Eye (tissue), 1 donor: ENCODE measurements around the gene OR2F1.
"Not testable (repeated sequence)": the region's sequence is repeated elsewhere in the genome, so short reads cannot be mapped to it uniquely, and the experiment has no call there.

Source experiments
- DNase-seq: peaks from one replicate; pipeline ENCODE4 v3.0.0-alpha.2; 2015

The OR2F1 gene

DNA sequence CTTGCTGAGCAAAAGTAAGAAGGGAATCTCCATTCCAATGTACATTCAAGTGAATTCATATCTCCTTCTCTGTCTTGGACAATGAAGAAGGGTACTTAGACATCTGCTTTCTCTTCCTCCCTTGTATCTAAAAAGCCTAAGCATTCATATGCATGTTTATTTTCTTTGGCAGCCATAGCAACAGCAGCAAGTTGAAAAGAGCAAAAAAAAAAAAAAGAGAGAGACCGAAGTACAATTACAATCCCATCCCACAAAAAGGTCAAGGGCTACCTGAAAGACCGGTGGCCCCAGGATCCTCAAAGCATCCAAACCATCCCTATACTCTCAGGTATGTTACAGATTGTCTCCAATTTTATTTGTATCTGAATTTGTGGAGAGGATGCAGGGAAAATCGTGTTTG lies 4.1 kb downstream of the OR2F1 start:
- no peak for DNase-seq

DNA sequence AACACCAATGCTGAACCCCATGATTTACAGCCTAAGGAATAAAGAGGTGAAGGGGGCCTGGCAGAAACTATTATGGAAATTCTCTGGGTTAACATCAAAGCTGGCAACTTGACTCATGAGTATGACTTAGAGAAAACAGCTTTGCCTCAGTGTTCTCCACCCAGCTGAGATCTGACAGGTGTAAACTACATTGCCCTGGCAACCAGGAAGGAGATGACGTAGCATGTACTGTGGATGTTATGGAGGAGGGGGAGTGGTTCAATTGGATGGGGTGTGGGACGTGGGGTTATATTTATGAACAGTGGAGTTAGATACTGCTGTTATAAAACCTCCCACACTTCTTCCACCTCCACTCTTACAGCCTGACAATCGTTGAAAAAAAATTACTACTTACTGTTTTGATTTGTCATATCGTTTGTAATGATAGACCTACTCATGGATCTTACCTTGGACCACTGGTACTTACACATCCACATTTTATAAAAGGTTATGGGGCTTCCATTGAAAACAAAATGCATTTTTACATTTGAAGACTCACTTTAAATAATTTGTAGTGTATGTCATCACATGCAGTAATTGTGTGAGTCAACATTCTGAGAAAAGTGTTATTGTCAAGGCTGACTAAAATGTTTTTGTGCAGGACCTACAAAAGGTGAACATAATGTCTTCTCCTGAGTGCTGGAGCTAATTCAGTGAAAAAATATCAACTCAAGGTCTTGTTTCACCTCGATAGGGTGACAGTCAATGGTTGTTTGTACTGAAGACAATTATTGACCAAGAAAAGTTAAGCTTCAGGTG lies 6.4 kb downstream of the OR2F1 start:
- DNase-seq, result no peak

DNA sequence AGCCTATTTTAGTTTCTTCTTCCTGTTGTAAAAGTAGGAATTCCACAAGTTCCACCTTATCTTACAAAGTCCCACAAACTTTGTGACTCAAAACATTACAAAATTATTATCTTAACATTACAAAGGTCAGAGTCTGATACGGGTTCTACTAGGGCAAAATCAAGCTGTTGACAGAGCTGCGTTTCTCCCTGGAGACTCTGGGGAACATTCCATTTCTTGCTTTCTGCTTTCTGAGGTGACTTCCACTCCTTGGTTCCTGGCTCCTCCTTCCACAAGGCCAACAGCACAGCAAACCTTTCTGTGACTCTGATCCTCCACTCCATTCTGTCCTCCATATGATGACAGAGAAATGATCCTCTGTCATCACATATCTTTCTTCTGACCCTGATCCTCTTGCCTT lies 10.6 kb downstream of the OR2F1 start:
- DNase-seq, result no peak

DNA sequence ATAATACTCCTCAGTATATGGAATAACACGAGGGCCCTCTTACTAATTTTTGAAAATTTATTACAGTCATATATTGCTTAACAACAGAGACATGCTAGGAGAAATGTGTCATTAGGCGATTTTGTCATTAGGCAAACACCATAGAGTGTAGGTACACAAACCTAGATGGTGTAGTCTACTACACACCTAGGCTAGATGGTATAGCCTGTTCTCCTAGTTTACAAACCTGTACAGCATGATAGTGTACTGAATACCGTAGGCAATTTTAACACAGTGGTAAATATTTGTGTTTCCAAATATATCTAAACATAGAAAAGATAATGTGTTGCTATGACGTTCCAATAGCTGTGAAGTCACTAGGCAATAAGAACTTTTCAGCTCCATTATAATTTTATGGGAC lies 12.8 kb downstream of the OR2F1 start:
- DNase-seq, result no peak

DNA sequence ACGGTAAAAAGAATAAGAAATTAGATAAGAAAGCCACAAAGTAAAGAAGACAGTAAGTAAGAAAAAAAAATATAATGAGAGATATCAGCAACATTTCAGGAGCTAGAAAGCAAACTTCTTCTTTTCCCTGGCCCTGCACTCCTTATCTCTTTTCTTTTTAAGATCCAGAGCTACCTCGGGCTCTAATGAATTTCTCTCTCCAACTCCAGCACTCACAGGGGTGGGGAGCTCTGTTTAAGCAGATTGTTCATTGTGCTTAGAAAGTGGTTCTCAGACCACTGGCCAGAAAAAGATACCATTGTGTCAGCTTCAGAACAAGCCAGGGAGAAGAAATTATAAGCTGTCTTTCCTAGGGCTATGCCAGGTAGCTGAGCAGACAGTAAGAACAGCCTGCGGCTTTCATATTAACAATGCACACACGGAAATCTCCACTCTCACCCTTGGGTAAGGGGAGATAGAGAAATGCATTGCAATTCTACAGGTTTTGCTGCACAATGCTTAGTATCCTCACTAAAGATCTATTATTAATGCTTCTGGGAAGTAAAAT lies 19.3 kb downstream of the OR2F1 start:
- no peak for DNase-seq

DNA sequence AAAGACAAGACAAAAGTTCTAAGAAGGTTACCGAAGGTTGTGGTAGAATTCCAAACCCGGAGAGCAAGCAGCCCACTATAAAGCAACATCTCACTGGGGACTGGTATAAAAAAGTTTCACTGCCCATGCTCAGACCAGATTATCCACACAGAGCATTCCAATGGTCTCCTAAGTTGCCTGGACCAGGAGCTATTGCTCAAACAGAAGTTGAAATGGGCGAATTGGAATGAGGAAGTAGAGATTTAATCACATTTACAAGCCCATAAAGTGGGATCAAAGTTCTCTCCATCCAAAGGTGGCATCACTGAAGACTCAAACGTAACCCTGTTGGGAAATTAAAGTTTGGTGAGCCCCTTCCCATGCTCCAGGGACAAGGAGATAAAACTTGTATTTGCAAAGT lies 19.8 kb downstream of the OR2F1 start:
- DNase-seq, result no peak

DNA sequence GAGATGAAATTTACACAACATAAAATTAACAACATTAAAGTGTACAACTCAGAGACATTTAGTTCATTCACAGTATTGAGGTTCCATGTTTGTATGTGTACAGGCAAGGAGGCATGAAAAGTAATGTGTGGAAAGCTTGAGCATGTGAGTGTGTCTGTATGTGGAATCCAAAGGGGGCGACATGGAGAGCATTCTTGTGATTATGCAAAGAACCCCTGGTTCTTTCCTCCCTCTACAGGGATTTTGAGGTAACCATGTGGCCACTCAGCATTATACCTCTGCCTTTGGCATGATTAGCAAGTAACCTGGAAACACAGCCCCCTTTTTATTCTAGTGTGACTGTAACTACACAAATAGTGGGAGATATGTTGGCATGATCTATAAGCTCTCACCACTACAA lies 21.0 kb downstream of the OR2F1 start:
- no peak for DNase-seq

DNA sequence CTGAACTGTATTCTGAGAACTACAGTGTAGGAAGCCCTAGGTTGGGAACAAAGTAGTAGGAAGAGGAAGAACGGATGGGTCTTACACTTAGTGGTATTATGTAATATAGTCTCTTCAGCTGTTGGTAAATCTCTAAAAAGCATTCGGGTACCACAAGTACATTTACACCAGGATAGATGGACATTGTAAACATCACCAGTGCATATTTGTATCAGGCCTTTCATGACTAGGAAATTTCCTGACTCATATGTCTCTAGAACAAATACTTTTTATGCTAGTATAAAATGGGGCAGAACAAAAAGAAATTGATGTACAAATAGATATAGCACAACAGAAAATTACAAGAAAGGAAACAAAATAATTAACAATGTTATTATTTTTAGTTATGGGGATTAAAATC lies 23.9 kb downstream of the OR2F1 start:
- no peak for DNase-seq

DNA sequence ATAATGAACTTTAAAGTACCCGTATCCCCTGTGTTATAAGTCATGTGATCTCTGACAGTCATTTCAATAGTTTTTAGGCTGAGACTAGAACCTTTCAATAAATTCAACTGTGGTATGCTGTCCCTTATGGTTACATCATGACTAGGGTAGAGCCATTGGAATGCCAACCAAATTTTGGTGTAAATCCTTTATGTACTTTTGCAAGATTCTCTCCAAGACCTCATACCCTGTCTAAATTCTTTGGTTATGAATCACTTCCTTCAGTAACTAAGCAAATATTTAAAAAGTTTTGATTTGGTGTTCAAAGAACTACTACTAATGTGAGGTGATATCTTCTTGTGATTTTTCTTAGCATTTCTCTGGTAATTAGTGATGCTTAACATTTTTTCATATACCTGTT lies 24.7 kb downstream of the OR2F1 start:
- no peak for DNase-seq

DNA sequence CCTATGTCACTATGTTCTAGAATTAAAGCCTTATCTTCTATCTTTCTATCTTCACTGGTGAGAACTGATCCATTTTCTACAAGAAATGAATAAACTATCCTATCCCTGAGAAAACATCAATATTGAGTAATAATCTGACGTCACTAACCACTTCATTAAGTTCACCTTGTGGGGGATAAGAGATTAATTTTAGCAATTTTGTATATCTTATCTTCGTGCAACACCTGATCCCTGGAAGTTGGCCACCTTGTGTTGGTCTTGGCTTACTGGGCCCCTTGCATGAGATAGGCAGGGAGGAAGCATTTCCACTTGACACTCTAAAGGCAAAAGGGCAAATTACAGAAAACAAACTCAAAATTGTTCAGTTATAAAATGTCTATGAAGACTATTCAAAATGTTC lies 25.4 kb downstream of the OR2F1 start:
- DNase-seq, result no peak

DNA sequence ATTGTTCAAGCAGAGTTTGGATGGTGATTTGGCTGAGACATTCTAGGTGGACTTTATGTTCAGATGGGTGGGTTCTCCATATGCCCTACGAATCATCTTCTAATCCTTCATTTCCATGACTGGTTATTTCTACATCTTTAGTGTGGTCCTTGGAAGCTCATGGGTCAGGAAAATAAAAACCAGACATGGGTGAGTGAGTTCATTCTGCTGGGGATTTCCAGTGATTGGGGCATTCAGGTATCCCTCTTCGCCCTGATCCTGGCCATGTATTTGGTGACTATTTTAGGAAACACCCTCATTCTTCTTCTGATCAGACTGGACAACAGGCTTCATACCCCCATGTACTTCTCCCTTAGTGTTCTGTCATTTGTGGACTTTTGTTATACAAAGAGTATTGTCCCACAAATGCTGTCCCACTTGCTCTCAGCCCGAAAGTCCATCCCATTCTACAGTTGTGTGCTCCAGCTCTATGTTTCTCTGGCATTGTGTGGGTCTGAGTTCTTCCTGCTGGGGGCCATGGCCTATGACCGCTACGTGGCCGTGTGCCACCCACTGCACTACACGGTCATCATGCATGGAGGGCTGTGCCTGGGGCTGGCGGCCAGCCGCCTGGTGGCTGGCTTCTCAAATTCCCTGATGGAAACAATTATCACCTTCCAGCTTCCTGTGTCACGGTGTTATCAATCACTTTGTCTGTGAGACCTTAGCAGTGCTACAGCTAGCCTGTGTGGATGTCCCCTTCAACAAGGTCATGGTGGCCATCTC lies 26.3 kb downstream of the OR2F1 start:
- no peak for DNase-seq

DNA sequence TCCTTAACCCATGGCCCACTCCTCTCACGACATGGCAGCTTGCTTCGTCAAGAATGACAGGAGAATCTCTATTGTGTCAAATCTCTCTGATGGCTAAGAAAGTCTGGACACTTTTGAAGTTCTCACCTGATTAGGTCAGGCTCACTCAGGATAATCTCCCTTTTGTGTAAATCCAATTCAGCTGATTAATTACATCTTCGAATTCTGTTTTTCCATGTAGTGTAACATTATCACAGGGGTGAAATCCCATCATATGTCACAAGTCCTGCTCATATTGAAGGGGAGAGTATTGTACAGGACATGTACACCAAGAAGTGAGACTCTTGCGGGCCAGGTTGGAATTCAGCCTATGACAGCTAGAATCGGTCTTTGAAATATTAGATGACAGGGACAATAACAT lies 29.3 kb downstream of the OR2F1 start:
- no peak for DNase-seq

DNA sequence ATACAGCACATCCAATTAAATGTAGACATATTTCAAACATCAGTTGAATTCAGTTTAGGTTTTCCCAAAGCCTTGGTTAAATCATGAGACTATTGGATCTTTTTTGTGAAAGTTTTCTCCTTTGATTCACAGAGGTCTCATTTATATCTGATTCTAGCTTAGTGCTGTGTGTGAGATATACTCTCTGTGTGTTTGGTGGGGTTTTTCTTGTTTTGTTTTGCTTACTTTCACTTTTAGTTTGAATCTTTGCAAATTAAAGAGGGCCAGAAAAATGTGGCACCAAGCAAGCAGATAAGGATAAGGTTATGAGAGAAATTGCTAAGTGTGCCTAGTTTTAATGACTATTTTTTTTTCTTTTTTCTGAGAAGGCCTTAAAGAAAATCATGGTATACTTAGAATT lies 32.9 kb downstream of the OR2F1 start:
- no peak for DNase-seq

DNA sequence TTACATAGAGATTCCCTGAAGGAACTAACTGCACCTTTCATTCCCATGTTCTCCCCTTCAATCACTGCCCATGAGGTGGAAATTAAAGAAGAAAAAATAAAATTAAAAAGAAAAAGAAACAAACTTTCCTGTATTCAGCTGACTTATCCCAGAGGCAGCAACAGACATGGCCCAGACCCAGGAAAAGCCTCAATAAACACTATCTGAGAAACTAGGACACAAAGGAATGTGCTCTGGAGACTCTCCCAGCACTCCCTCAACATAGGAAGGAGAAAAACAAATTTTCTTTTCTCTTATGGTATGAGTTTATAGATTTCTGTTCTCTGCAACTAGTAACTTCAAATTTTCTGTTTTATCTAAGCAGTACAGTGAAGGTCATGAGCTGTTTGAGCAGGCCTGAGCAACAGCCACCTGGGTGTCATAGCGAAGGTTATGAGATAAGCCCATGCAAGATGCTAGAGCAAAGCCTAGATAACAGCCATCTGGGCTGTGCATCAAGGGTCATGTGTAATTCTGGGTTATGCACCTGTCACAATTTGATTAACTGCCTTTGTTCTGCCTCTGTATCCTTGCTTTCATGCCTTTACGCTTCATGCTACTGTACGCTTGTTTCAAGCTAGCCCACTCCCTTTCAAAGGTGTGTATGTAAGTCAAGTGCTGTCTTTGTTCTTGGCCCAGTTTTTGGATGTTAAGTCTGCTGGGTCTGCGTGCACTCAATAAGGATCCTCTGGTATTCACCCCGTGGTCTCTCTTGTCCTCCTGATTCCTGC lies 34.5 kb downstream of the OR2F1 start:
- DNase-seq, result no peak

DNA sequence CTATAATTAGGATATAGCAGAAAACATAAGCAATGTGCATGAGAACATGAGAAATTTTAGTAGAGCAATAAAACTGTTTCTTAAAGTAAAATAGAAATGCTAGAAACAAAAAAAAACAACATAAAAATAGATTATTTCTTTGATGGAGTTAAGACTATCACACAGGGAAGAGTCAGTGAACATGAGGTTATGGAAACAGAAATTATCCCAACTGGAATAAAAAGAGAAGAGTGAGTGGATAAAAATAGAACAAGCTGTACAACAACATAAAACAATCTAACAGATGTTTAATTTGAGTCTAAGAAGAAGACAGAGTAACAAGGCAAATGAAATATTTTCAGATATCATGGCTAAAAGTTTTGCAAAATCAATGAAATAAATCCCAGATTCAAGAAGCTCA lies 38.0 kb downstream of the OR2F1 start:
- no peak for DNase-seq

DNA sequence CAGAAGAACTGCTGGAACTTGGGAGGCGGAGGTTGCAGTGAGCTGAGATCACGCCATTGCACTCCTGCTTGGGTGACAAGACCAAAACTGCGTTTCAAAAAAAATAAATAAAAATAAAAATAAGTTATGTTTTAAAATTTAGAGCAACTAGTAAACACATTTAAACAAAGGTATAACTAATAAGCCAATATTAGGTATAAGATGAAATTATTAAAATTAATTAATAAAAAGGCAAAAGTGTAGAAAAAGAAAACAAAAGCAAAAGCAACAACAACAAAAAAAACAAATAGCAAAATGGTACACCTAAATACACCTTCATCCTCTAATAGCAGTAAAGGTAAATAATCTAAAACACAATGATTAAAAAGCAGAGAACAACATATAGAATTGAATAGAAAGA lies 39.3 kb downstream of the OR2F1 start:
- DNase-seq, result no peak

DNA sequence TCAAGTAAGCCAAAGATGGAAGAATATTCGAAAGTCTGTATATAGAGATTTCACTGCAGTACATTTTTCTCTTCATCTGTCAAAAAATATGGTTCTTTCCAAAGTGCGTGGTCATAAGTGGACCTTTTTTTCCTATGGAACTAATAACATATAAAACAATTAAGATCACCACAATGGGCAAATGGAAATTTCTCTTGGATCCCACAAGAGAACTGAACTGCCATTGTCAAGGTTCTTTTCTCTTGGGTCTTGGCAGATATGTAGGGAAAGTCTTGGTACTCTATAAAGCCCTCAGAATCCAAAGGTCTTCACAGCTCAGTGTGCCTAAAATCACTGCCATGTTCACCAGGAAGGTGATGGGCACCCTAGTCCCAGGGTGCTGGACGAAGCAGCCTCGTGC lies 45.4 kb downstream of the OR2F1 start, which contains the start of gene OR6B1:
OR6B1 (plus strand) TSS at position 301 of the 400 bp plus-strand sequence. CDS start 3,677 bp downstream, outside the sequence.
- no peak for DNase-seq

DNA sequence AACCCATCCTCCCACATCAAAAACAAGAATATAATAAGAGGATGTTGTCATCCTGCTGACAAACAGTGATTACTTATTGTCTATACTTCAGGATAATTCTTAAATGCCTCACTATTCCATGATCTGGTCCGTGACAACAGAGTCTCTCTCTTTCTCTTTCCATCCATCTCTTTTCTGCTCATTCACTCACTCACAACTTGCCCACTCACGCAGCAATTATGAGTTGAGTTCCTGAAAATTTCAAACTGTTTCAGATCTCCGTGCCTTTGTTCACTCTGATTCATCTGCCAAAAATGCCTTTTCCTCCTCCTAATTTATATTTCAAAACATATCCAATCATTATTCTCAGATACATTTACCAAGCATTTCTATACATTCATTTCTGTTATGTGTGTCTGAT lies 46.9 kb downstream of the OR2F1 start:
- no peak for DNase-seq

DNA sequence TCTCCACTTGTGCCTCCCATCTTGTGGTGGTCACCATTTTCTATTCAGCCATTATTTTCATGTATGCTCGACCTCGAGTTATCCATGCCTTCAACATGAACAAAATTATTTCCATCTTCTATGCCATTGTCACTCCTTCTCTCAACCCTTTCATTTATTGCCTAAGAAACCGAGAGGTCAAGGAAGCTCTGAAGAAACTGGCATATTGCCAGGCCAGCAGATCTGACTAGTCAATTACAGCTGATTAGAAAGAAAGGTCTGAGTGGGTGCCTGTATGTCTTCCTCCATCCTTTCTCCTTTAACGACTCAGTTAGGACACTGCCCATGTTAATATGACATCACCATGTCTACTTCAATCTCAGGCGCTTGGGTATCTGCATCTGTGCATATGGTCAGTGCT lies 50.1 kb downstream of the OR2F1 start:
- DNase-seq, result no peak

DNA sequence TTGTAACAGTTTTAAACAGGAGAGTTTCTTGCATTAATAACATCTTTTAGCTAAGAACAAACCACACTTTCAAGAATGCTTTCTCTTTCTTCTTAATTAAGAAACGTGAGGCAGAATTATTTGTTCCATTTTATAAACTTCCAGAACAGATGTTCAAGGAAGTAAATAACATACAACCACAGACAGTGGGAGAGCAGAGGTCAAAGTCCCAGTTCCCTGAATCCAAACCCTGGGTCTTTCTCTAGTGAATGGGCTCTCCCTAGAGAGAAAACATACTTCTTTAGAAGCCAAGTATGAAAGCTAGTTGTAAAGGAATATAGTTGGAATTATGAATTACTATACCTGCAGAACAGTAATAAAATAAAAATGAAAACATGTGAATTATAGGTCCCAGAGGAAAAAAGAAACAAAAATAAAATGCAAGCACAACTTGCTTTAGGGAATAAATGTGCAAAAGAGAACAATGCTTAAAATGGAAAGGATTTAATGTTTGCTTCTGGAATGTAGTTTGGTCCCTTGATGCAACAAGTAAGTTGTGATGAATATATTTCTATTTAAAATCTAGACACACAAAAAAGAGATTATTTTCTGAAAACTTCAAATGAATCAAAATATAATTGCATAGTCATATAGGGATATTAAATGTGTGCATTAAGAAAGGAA lies 51.5 kb downstream of the OR2F1 start:
- DNase-seq, result no peak

DNA sequence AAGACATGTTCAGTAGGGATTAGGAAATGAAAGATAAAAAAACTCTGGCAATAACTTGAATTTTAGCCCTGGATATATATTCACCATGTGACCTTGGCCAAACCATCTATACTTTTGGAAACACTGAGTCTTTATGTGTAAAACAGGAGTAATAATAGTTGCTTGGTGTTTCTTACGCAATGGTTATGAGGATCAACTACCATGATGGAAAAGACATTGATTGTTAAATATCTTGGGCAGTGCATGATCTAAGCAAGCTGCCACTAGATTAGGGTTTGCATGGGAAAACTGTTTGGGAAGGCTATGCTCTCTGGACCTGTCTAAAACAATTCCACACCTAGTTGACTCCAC lies 52.0 kb downstream of the OR2F1 start:
- no peak for DNase-seq

DNA sequence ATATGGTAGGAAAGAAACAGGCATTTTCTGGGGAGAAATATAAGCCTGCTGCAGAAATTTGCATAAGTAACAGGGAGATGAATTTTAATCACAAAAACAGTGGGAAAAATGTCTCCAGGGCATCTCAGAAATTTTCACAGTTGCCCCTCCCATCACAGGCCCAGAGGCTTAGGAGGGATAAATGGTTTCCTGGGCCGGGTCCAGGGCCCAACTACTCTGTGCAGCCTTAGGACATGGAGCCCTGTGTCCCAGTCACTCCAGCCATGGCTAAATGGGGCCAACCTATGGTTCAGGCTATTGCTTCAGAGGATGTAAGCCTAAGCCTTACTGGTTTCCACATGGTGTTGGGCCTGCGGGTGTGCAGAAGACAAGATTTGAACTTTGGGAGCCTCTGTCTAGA lies 54.7 kb downstream of the OR2F1 start:
- DNase-seq, result no peak

DNA sequence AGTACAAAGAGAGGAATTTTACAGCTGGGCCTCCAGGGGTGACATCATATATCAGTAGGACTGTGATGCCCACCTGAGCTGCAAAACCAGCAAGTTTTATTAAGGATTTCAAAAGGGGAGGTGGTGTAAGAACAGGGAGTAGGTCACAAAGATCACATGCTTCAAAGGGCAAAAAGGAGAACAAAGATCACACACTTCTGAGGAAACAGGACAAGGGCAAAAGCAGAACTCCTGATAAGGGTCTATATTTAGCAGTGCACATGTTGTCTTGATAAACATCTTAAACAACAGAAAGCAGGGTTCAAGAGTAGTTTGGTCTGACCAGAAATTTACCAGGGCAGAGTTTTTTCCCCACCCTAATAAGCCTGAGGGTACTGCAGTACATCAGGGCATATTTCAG lies 55.4 kb downstream of the OR2F1 start:
- DNase-seq, result not testable (repeated sequence)
